ENCODE measurements around the gene RCOR3. TPM values are rescaled to one million over a fixed set of nuclear protein-coding genes. Genes with fewer than 3 reads are reported as not detected.

The RCOR3 gene
- polyA plus RNA-seq, 1 donor: 56.7 TPM

- DNase-seq: no peak
Measured at GRCh38 chr1:211326140-211326527, 67.0 kb downstream of the RCOR3 start.

- DNase-seq: peak; percentile 62
Measured at GRCh38 chr1:211326528-211327345, 67.6 kb downstream of the RCOR3 start, which contains the start of gene TRAF5. Gene TRAF5, plus strand, starts transcription at chr1:211326833. Its CDS starts 26,407 bp downstream, at chr1:211353240.

GRCh38 chr1:211327346-211327921 is 68.3 kb downstream of the RCOR3 start:
- peak; percentile 56 for DNase-seq

DNA sequence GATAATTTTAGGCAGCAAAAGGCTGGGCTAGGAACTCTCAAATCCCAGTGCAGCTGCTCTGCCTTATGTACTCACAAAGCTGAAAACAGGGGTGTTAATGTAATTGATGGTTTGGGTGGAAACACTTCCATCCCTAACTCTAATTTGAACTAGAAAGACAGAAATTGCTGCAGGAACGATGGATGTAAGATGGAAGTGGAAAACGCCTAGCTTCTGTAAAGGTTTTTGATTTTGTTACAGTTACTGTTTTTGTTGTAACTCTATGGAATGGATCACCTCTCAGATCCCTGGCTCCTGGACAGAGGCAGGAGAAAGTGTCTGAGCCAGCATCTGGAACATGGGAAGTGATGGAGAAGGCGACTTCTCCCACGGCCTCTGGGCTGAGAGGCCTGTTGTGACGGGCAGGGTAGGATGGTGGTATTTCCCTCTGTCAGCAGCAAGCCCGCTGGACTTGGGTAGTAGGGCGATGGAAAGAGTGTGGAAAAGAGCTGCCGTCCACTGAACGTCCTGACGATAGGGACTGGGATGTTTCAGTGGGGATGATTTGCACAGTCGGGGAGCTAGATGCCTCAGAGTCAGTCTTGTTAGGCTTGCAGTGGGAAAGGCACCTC is 69.0 kb downstream of the RCOR3 start:
- DNase-seq: no peak

- DNase-seq: no peak
Measured at GRCh38 chr1:211328866-211329475, 69.8 kb downstream of the RCOR3 start.

- DNase-seq: no peak
Measured at GRCh38 chr1:211329764-211330201, 70.6 kb downstream of the RCOR3 start.

DNA sequence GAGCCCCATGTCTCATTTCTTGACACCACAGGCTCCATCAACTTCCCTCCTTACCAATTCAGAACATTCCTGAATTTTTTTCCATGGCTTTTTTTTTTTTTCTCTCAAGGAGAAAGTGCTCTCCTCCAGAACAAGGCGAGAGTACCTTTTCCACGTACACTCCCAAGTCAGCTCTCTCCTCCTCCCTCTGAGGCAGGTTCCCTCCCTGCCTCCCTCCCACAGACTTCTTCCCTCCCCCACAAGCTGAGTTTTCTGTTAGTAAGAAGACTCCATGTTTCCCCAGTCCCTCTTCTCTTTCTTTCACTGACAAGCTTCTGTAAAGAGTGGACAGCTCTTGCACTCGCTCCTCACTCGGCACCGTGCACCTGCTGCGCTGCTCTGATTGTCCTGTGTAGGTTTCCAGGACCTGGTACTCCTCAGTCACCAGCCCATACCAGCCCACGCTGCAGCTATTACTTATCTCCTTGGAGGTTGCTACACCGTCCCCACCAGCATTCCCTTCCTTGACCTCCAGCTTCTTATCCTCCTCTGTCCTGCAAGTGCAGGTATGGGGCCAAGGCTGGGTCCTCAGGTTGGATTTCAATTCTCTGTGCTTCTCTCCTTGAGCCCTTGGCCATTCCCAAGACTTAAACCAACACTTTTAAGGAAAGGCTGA is 71.2 kb downstream of the RCOR3 start:
- no peak for DNase-seq

DNA sequence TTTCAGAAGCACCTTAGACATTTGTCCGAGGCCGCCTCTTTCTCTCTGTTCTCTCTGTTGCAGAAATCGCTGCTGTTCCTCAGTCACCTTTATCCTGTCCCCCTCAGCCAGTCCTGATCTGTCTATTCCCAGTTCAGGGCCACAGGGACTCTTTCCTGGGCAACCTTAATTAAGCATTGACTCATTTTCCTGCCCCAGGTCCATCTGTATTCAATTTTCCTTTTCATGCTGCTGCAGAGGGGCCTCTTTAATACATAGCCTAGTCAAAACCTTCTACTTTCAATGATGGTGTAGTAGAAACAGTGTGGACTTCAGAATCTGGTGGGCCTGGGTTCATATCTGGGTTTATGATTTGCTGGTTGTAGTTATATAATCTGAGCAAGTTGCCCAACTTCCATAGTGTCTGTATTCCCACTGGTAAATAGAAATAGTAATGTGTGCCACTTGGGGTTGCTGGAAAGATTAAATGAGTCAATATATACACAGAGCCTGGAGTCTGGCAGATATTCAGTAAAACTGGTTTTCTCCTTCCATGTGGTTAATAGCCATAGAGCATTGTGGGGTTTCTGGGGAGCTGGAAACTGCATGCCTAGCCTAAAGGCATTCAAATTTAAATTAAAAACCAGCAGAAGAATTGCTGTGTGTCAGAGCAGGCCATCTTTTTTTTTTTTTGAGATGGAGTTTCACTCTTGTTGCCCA is 72.0 kb downstream of the RCOR3 start:
- no peak for DNase-seq

- no peak for DNase-seq
Measured at GRCh38 chr1:211332036-211332616, 73.0 kb downstream of the RCOR3 start.

- DNase-seq: no peak
Measured at GRCh38 chr1:211332830-211333229, 73.7 kb downstream of the RCOR3 start.

GRCh38 chr1:211333906-211334305 is 74.7 kb downstream of the RCOR3 start:
- no peak for DNase-seq

DNA sequence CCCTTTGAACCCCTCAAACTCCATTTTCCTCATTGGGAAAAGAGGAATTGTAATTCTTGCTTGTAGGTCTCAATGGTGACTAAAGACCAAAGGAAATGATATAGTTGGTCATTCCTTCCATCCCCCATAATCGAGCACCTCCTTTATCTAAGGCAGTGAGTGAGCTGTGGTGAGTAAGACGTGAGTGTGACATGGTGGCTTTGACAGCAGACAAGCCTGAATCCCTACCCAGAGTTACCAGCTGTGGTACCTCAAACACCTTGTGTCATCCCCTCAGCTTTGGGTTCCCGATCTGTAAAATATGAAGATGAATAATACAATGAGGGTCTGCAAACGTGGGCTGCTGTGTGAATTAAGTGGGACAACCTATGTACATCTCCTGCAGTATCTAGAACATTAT is 75.8 kb downstream of the RCOR3 start:
- no peak for DNase-seq

- DNase-seq: no peak
Measured at GRCh38 chr1:211335522-211336157, 76.5 kb downstream of the RCOR3 start.

- DNase-seq: no peak
Measured at GRCh38 chr1:211336161-211336560, 77.0 kb downstream of the RCOR3 start.

DNA sequence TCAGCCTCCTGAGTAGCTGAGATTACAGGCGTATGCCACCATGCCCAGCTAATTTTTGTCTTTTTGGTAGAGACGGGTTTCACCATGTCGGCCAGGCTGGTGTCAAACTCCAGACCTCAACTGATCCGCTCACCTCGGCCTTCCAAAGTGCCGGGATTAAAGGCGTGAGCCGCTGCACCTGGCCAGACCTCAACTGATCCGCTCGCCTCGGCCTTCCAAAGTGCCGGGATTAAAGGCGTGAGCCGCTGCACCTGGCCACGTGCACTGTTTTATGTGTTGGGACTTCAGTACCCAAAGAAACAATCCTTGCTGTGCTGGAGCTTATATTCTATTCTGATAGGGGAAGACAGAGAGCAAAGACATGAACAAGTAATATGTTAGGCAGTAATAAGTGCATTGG is 77.6 kb downstream of the RCOR3 start:
- no peak for DNase-seq

GRCh38 chr1:211337430-211338223 is 78.5 kb downstream of the RCOR3 start:
- DNase-seq: no peak

GRCh38 chr1:211338224-211338620 is 79.1 kb downstream of the RCOR3 start:
- no peak for DNase-seq

- DNase-seq: no peak
Measured at GRCh38 chr1:211339631-211340041, 80.5 kb downstream of the RCOR3 start.

GRCh38 chr1:211340622-211341507 is 81.7 kb downstream of the RCOR3 start:
- DNase-seq: no peak
